ENCODE results near the gene DENND2C.

Gene DENND2C

DNA sequence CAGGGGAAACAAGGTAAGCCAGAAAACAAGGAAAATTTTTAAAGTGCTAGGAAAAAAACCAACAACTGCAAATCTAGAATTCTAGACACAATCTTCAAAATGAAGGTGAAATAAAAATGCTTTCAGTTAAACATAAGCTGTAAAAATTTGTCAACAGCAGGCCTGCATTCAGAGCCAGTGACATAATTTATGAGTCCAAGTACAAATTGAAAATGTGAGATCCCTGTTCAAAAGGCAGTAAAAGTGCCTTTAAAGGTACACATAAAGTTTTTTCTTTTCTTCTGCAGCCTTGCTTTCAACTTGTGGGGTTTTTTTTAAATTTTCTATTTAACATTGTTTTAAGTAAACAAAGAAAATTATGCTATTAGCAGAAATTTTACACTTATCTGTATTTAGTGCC lies 37.4 kb downstream of the DENND2C start:
- no peaks in the 10 kb centered on the region for H3K36me3 ChIP-seq (ENCODE audit: insufficient read depth, low read length)
- no peaks in the 10 kb centered on the region for H4K20me1 ChIP-seq (ENCODE audit: insufficient read depth, low read length)
- H3K9me2 ChIP-seq (ENCODE audit: low read depth, low read length) = no peaks in the 10 kb centered on the region
- H3K4me2 ChIP-seq (ENCODE audit: low read length) = no peak overlapping the region
- H3F3A ChIP-seq (ENCODE audit: insufficient read depth, low read length) = no peaks in the 10 kb centered on the region
- H3K27ac ChIP-seq (ENCODE audit: low read depth, low read length, poor library complexity, severe bottlenecking) = no peak overlapping the region
- H3K27me3 ChIP-seq (ENCODE audit: insufficient read depth, low read length) = no peaks in the 10 kb centered on the region
- no peak overlapping the region for H3K4me3 ChIP-seq (ENCODE audit: low read depth, low read length, poor library complexity, severe bottlenecking)
- H3K79me2 ChIP-seq (ENCODE audit: insufficient read depth, low read length) = no peaks in the 10 kb centered on the region
- no peak for TF ChIP-seq EZH2 (IDR thresholded peaks at IDR 0.05; ENCODE audit: borderline replicate concordance, low read length)
- TF ChIP-seq, protein P1, sequence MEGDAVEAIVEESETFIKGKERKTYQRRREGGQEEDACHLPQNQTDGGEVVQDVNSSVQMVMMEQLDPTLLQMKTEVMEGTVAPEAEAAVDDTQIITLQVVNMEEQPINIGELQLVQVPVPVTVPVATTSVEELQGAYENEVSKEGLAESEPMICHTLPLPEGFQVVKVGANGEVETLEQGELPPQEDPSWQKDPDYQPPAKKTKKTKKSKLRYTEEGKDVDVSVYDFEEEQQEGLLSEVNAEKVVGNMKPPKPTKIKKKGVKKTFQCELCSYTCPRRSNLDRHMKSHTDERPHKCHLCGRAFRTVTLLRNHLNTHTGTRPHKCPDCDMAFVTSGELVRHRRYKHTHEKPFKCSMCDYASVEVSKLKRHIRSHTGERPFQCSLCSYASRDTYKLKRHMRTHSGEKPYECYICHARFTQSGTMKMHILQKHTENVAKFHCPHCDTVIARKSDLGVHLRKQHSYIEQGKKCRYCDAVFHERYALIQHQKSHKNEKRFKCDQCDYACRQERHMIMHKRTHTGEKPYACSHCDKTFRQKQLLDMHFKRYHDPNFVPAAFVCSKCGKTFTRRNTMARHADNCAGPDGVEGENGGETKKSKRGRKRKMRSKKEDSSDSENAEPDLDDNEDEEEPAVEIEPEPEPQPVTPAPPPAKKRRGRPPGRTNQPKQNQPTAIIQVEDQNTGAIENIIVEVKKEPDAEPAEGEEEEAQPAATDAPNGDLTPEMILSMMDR (IDR thresholded peaks at IDR 0.05; ENCODE audit: low read length) = no peak
- no peak overlapping the region for H2AFZ ChIP-seq (ENCODE audit: low read length)
- no peak overlapping the region for H3K9ac ChIP-seq (ENCODE audit: low read length)
- no peaks in the 10 kb centered on the region for H3K9me3 ChIP-seq (ENCODE audit: low read length)
- no peaks in the 10 kb centered on the region for H3K4me1 ChIP-seq (ENCODE audit: insufficient read depth, low read length, severe bottlenecking)

DNA sequence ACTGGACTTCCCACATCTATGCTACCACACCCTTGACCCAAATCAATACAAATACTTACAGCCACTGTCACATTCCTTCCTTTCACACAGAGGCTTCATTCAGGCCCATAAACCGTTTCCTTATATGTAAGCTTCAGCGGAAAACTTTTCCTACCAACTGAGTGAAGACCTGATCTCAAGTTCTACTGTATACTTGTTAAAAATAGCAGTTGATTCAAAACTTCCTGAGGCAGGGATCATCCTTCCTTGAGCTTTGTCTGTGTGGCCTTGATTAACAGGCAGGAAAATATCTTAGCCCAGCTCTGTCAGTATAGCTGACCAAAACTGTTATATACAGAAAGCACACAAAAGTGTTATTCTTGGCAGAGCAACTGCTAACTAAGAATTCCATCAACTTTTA lies 42.7 kb downstream of the DENND2C start:
- no peaks in the 10 kb centered on the region for H3K27me3 ChIP-seq (ENCODE audit: insufficient read depth, low read length)
- H3K79me2 ChIP-seq (ENCODE audit: insufficient read depth, low read length) = no peaks in the 10 kb centered on the region
- TF ChIP-seq, protein P1 (IDR thresholded peaks at IDR 0.05; ENCODE audit: low read length) = no peak
- no peak for TF ChIP-seq EZH2 (IDR thresholded peaks at IDR 0.05; ENCODE audit: borderline replicate concordance, low read length)
- no peaks in the 10 kb centered on the region for H3K4me1 ChIP-seq (ENCODE audit: insufficient read depth, low read length, severe bottlenecking)
- H4K20me1 ChIP-seq (ENCODE audit: insufficient read depth, low read length) = no peaks in the 10 kb centered on the region
- H3K9me2 ChIP-seq (ENCODE audit: low read depth, low read length) = no peaks in the 10 kb centered on the region
- no peaks in the 10 kb centered on the region for H3K36me3 ChIP-seq (ENCODE audit: insufficient read depth, low read length)
- H3K4me2 ChIP-seq (ENCODE audit: low read length) = no peak overlapping the region
- H3K9me3 ChIP-seq (ENCODE audit: low read length) = no peaks in the 10 kb centered on the region
- H2AFZ ChIP-seq (ENCODE audit: low read length) = no peak overlapping the region
- H3K4me3 ChIP-seq (ENCODE audit: low read depth, low read length, poor library complexity, severe bottlenecking) = no peak overlapping the region
- no peak overlapping the region for H3K27ac ChIP-seq (ENCODE audit: low read depth, low read length, poor library complexity, severe bottlenecking)
- H3F3A ChIP-seq (ENCODE audit: insufficient read depth, low read length) = no peaks in the 10 kb centered on the region
- H3K9ac ChIP-seq (ENCODE audit: low read length) = no peak overlapping the region

DNA sequence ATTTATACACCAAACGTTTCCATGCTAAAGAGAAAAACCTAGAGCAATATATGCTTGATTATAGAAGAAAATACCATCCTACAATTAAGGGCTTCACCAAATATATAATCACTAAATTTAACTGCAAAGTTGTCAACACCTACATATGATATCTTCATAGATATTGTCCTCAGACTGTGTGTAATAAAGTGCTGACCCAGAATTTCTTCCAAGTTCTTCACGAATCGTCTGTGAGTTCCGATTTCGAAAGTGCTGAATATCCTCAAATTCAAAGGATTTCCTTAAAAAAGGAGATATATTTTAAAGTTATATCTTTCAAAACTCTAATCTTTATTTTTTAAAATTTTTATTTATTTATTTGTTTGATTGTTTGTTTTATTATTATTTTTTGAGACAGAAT lies 46.5 kb downstream of the DENND2C start:
- Histone ChIP-seq H3K27me3 (ENCODE audit: insufficient read depth, low read length) (no peaks in the 10 kb centered on the region), H3F3A (ENCODE audit: insufficient read depth, low read length) (no peaks in the 10 kb centered on the region), H3K36me3 (ENCODE audit: insufficient read depth, low read length) (no peaks in the 10 kb centered on the region), H3K4me3 (ENCODE audit: low read depth, low read length, poor library complexity, severe bottlenecking) (no peak overlapping the region), H3K4me1 (ENCODE audit: insufficient read depth, low read length, severe bottlenecking) (no peaks in the 10 kb centered on the region), H4K20me1 (ENCODE audit: insufficient read depth, low read length) (no peaks in the 10 kb centered on the region), H3K4me2 (ENCODE audit: low read length) (no peak overlapping the region), H3K9me2 (ENCODE audit: low read depth, low read length) (no peaks in the 10 kb centered on the region), H2AFZ (ENCODE audit: low read length) (no peak overlapping the region), H3K79me2 (ENCODE audit: insufficient read depth, low read length) (no peaks in the 10 kb centered on the region), H3K27ac (ENCODE audit: low read depth, low read length, poor library complexity, severe bottlenecking) (no peak overlapping the region), H3K9ac (ENCODE audit: low read length) (no peak overlapping the region), H3K9me3 (ENCODE audit: low read length) (no peaks in the 10 kb centered on the region)
- TF ChIP-seq, protein P1 (IDR thresholded peaks at IDR 0.05; ENCODE audit: low read length) = no peak
- no peak for TF ChIP-seq EZH2 (IDR thresholded peaks at IDR 0.05; ENCODE audit: borderline replicate concordance, low read length)

Data from OCI-LY1 (cell line).